CD4-positive, alpha-beta memory T cell (primary cell): ENCODE data around the gene IL1RL2. TPM values are rescaled to one million over a fixed set of nuclear protein-coding genes. Genes with fewer than 3 reads are reported as not detected.

Experiments
- CTCF ChIA-PET: fragments of 350-600 bp; sonication (Branson Sonifier 250); formaldehyde crosslinking; loops from one replicate; lab custom pipeline; 2021; ENCODE audit warnings: inconsistent platforms; ENCODE audit not compliant: partially characterized antibody; lab: Charles Lee
- POLR2A ChIA-PET: fragments of 350-600 bp; sonication (Branson Sonifier 250); formaldehyde crosslinking; loops from one replicate; lab custom pipeline; 2021; ENCODE audit not compliant: partially characterized antibody; lab: Charles Lee
- DNase-seq, 5 donors: peaks; one replicate each; pipeline versions ENCODE4 v3.0.0 to v3.0.0-alpha.2; 2020 to 2022; ENCODE audit warnings: mixed read lengths in 1 of 5
- H3K27ac ChIP-seq: one replicate; pipeline ENCODE4 v1.7.0; 2013; ENCODE audit warnings: low read depth, low read length
- H3K27me3 ChIP-seq: 2 replicates; pipeline ENCODE4 v1.7.0; 2013; ENCODE audit warnings: mild to moderate bottlenecking, low read length, moderate library complexity; ENCODE audit not compliant: insufficient read depth
- H3K36me3 ChIP-seq: 2 replicates; pipeline ENCODE4 v1.7.0; 2013; ENCODE audit warnings: mild to moderate bottlenecking, low read length, moderate library complexity; ENCODE audit not compliant: insufficient read depth
- H3K4me1 ChIP-seq: 2 replicates; pipeline ENCODE4 v1.7.0; 2013; ENCODE audit warnings: mild to moderate bottlenecking, low read length, moderate library complexity; ENCODE audit not compliant: insufficient read depth
- H3K4me3 ChIP-seq, 2 donors: one replicate each; pipeline ENCODE4 v1.7.0; 2013; ENCODE audit warnings: low read length in 2 of 2, mild to moderate bottlenecking in 1 of 2
- H3K9me3 ChIP-seq, 2 donors: one replicate each; pipeline ENCODE4 v1.7.0; 2013; ENCODE audit warnings: low read length in 2 of 2, control low read depth in 1 of 2; ENCODE audit not compliant: control insufficient read depth in 1 of 2
- H3K27ac Mint-ChIP-seq, 7 donors: one replicate each; pipeline ENCODE4 v1.8.0; 2020 to 2021; ENCODE audit warnings: mixed read lengths in 7 of 7, mild to moderate bottlenecking in 6 of 7, inconsistent platforms in 3 of 7, moderate library complexity in 3 of 7
- H3K27me3 Mint-ChIP-seq, 2 donors: one replicate each; pipeline ENCODE4 v1.8.0; 2020 to 2021; ENCODE audit warnings: mixed read lengths in 2 of 2
- H3K36me3 Mint-ChIP-seq, 2 donors: one replicate each; pipeline ENCODE4 v1.8.0; 2020 to 2021; ENCODE audit warnings: mixed read lengths in 2 of 2, inconsistent platforms in 1 of 2, mild to moderate bottlenecking in 1 of 2
- H3K4me1 Mint-ChIP-seq, 4 donors: one replicate each; pipeline ENCODE4 v1.8.0; 2020 to 2021; ENCODE audit warnings: mixed read lengths in 4 of 4, mild to moderate bottlenecking in 1 of 4
- H3K4me3 Mint-ChIP-seq, 8 donors: one replicate each; pipeline ENCODE4 v1.8.0; 2020 to 2021; ENCODE audit warnings: mixed read lengths in 8 of 8, mild to moderate bottlenecking in 7 of 8, moderate library complexity in 6 of 8, inconsistent platforms in 3 of 8
- H3K9me3 Mint-ChIP-seq, 8 donors: one replicate each; pipeline ENCODE4 v1.8.0; 2020 to 2021; ENCODE audit warnings: mixed read lengths in 8 of 8, mild to moderate bottlenecking in 5 of 8, inconsistent platforms in 3 of 8, moderate library complexity in 1 of 8
- intact Hi-C: fragments of 100-400 bp; cut with micrococcal nuclease; formaldehyde crosslinking; loops from one replicate; pipeline ENCODE4 v1.15.1; 2023
- polyA plus RNA-seq, 2 donors: library from polyadenylated mRNA; unstranded; fragments of 300-500 nt; fragmentation: Illumina TruSeq; gene quantifications; one replicate each; pipeline ENCODE4 v1.2.3, GENCODE V29; 2021
- total RNA-seq, 2 experiments: library from RNA; stranded (reverse); gene quantifications; one replicate each; pipeline ENCODE4 v1.2.3, GENCODE V29; 2021

Gene IL1RL2
- total and polyA plus RNA-seq, 4 experiments from 2014 or later, result 0.23 TPM; not detected in 3

DNA sequence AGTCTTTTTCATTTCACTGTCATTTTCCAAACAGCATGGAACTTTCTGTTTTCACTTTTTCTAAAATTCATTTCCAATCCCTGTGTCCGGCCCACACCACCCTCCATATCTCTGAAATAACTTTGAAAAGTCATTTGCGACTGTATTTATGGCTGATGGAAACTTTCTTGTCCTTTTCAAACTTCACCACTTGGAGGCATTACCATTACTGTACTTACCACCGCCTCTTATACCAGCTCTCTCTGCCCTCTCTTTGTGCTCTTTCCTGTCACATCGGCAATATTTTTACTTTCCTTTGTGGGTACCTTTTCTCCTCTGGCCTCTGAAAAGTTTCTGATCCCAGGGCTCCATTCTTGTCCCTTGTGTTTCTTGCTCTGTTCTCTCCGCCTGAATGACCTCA, 85.0 kb downstream of the IL1RL2 start:
- Mint-ChIP-seq H3K9me3 (peaks cover 0 to 2% (median 0%) of the 10 kb centered on the region in 8 donors), H3K27ac (peak overlapping the region in 4 of 7 donors; percentile 6 to 79 (median 48)), H3K36me3 (peaks cover 0 to 3% of the 10 kb centered on the region in 2 donors), H3K4me3 (peak overlapping the region in 4 of 8 donors; percentile 6 to 30 (median 17)), H3K4me1 (peaks cover 10 to 23% (median 14%) of the 10 kb centered on the region in 4 donors), H3K27me3 (peaks cover 0 to 8% of the 10 kb centered on the region in 2 donors)
- H3K27ac ChIP-seq, result no peak overlapping the region
- no peaks in the 10 kb centered on the region for H3K9me3 ChIP-seq
- H3K36me3 ChIP-seq, result no peaks in the 10 kb centered on the region
- peaks cover 18% of the 10 kb centered on the region for H3K4me1 ChIP-seq
- ChIA-PET POLR2A (no interaction called here), CTCF (interaction anchor here (0.8 to 1.3 kb wide), 3 partner anchors 12 to 172 kb away, joined by 3 to 5 read pairs (median 5); no protein-coding TSS in a partner anchor)
- intact Hi-C loops, result loop anchor here (1.0 kb wide), 1 partner anchor 171 kb away; no protein-coding TSS in a partner anchor
- H3K27me3 ChIP-seq, result no peaks in the 10 kb centered on the region
- H3K4me3 ChIP-seq, result no peak overlapping the region
- peak in 3 of 5 donors; percentile 15 to 24 (median 21) for DNase-seq

DNA sequence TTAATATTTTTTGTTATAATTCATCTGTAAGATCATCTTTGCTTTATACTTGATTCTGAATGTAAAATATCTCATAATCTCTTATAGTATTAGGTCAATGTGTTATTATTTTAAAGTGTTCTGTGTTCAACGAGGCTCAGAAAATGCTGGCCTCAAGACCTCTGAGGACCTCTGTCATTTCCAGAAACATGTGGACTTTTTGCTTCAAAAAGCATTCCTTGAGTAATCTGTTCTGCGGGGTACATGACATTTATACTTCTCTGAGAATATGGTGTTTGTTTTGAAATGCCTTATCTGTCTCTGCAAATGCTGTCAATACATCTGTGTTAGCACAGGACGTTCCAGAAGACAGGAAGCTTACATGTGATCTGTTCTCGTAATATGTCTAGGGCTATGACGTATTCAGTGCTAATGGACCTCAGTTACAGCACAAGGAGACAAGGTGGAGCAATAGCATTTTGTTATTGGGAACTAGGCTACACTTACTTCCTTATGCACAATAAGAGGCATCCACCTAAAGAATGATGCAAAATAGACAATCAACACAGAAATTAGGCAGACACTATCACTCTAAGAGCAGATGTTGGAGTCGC, 86.9 kb downstream of the IL1RL2 start:
- Mint-ChIP-seq H3K9me3 (peaks cover 0 to 2% (median 0%) of the 10 kb centered on the region in 8 donors), H3K4me1 (peaks cover 14 to 42% (median 23%) of the 10 kb centered on the region in 4 donors), H3K4me3 (no peak overlapping the region), H3K27ac (no peak overlapping the region), H3K27me3 (peaks cover 0 to 8% of the 10 kb centered on the region in 2 donors), H3K36me3 (peaks cover 0 to 3% of the 10 kb centered on the region in 2 donors)
- H3K4me3 ChIP-seq, result no peak overlapping the region
- peaks cover 24% of the 10 kb centered on the region for H3K4me1 ChIP-seq
- H3K27ac ChIP-seq, result no peak overlapping the region
- POLR2A ChIA-PET, result interaction anchor here (0.5 kb wide), 1 partner anchor 8 kb away, joined by 3 read pairs; no protein-coding TSS in a partner anchor
- no peak for DNase-seq
- H3K36me3 ChIP-seq, result no peaks in the 10 kb centered on the region
- intact Hi-C loops, result no loop called here
- no peaks in the 10 kb centered on the region for H3K27me3 ChIP-seq
- CTCF ChIA-PET, result interaction anchor here (0.9 to 1.5 kb wide), 2 partner anchors 23 to 253 kb away, joined by 3 read pairs; no protein-coding TSS in a partner anchor
- H3K9me3 ChIP-seq, result no peaks in the 10 kb centered on the region

DNA sequence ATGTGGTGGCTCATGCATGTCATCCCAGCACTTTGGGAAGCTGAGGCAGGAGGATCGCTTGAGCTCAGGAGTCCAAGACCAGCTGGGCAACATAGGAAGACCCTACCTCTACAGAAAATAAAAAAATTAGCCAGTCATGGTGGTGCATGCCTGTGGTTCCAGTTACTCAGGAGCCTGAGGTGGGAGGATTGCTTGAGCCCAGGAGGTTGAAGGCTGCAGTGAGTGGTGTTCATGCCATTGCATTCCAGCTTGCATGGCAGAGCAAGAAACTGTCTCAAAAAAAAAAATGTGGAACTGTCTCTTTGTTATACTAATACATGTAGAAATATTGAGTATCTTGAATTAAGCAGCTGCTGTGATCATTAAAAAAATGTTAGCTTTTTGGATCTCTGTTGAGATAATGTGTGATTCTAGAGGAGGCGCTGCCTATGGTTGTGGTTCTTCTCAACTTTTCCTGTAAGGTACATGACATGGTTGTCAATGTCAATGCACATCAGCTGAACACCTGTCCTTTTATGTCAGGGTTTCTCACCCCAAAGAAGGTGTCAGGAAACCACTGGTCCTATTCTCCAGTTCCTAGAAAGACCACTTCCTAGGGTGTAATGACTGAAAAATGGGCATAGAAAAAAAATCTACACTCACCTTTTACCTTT, 89.9 kb downstream of the IL1RL2 start:
- CTCF ChIA-PET, result interaction anchor here (0.7 to 1.4 kb wide), 3 partner anchors 9 to 168 kb away, joined by 3 read pairs; no protein-coding TSS in a partner anchor
- no peaks in the 10 kb centered on the region for H3K27me3 ChIP-seq
- intact Hi-C loops, result no loop called here
- peaks cover 0 to 2% (median 0%) of the 10 kb centered on the region in 8 donors for H3K9me3 Mint-ChIP-seq
- POLR2A ChIA-PET, result no interaction called here
- no peaks in the 10 kb centered on the region for H3K9me3 ChIP-seq
- peaks cover 0 to 3% of the 10 kb centered on the region in 2 donors for H3K27me3 Mint-ChIP-seq
- no peaks in the 10 kb centered on the region for H3K36me3 ChIP-seq
- H3K4me1 ChIP-seq, result peaks cover 22% of the 10 kb centered on the region
- H3K36me3 Mint-ChIP-seq, result no peaks in the 10 kb centered on the region
- H3K27ac ChIP-seq, result no peak overlapping the region
- no peak for DNase-seq
- H3K4me3 ChIP-seq, result no peak overlapping the region
- peak overlapping the region in 4 of 8 donors; percentile 13 to 61 (median 25) for H3K4me3 Mint-ChIP-seq
- no peak overlapping the region for H3K27ac Mint-ChIP-seq
- peaks cover 13 to 42% (median 22%) of the 10 kb centered on the region in 4 donors for H3K4me1 Mint-ChIP-seq

GRCh38 chr2:102277202-102277700, 90.4 kb downstream of the IL1RL2 start:
- peaks cover 17% of the 10 kb centered on the region for H3K4me1 ChIP-seq
- Mint-ChIP-seq H3K36me3 (no peaks in the 10 kb centered on the region), H3K4me3 (peak overlapping the region in 1 of 8 donors; percentile 37), H3K4me1 (peaks cover 8 to 36% (median 17%) of the 10 kb centered on the region in 4 donors), H3K9me3 (peaks cover 0 to 2% (median 0%) of the 10 kb centered on the region in 8 donors), H3K27ac (no peak overlapping the region), H3K27me3 (peaks cover 0 to 3% of the 10 kb centered on the region in 2 donors)
- no peaks in the 10 kb centered on the region for H3K9me3 ChIP-seq
- no peak overlapping the region for H3K4me3 ChIP-seq
- H3K36me3 ChIP-seq, result no peaks in the 10 kb centered on the region
- POLR2A ChIA-PET, result no interaction called here
- DNase-seq, result no peak
- CTCF ChIA-PET, result interaction anchor here (1.2 to 1.4 kb wide), 2 partner anchors 14 to 167 kb away, joined by 3 read pairs; no protein-coding TSS in a partner anchor
- H3K27me3 ChIP-seq, result no peaks in the 10 kb centered on the region
- H3K27ac ChIP-seq, result no peak overlapping the region
- intact Hi-C loops, result no loop called here

DNA sequence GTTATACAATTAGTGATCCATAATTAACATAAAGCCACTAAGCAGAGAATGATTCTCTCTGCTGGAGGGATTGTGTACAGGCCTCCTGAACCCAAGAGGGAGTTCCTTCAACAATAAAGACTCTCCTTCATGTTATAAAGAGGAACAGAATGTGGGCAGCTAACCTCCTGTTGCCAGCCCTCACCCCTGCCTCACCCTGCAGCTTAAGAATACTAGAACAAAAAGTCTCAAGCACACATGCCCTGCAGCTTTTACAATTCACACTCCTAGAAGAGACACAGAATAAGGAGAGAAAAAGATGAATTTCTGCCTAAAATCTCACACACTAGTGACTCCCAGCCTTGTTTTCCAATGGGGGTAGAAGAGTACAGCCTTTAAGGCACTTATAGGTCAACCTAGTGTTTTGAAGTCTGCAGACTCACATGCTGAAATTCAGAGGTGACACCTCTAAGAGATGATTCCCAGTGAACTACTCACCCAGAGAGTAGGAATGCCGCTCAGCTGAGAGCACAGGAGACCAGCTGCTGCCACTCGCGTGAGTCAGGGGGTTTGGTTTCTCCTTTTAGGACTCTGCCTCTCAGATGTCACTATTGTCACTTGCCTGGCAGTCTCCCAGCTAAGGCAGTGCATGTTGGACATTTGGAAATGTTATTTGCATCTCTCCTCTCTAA, 92.0 kb downstream of the IL1RL2 start:
- H3K4me3 Mint-ChIP-seq, result no peak overlapping the region
- H3K4me1 Mint-ChIP-seq, result peaks cover 8 to 34% (median 17%) of the 10 kb centered on the region in 4 donors
- H3K4me3 ChIP-seq, result no peak overlapping the region
- ChIA-PET CTCF (interaction anchor here (1.1 to 1.2 kb wide), 3 partner anchors 30 to 165 kb away, joined by 3 to 4 read pairs (median 4); no protein-coding TSS in a partner anchor), POLR2A (no interaction called here)
- no peaks in the 10 kb centered on the region for H3K36me3 ChIP-seq
- H3K27ac Mint-ChIP-seq, result no peak overlapping the region
- peaks cover 0 to 2% (median 0%) of the 10 kb centered on the region in 8 donors for H3K9me3 Mint-ChIP-seq
- no peaks in the 10 kb centered on the region for H3K36me3 Mint-ChIP-seq
- intact Hi-C loops, result no loop called here
- H3K9me3 ChIP-seq, result no peaks in the 10 kb centered on the region
- no peaks in the 10 kb centered on the region for H3K27me3 ChIP-seq
- H3K4me1 ChIP-seq, result peaks cover 17% of the 10 kb centered on the region
- H3K27me3 Mint-ChIP-seq, result no peaks in the 10 kb centered on the region
- H3K27ac ChIP-seq, result no peak overlapping the region
- DNase-seq, result no peak

DNA sequence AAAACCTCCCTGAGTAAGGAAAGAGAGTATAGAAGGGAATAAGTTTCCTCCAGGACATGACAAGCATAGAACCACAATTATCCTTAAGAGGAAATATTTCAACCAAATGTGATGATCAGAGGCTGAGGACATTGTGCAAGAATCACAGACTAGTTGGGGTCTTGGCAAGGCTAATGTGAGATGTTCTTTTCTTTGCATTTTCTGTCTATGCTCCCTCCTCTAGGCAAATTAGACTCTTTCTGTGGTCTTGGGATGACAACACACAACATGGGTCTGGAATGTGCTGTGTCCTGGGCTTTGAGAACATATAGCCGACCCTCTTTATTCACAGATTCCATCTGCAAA, 92.5 kb downstream of the IL1RL2 start:
- H3K27me3 ChIP-seq, result no peaks in the 10 kb centered on the region
- ChIA-PET CTCF (interaction anchor here (1.1 kb wide), 1 partner anchor 29 kb away, joined by 4 read pairs; no protein-coding TSS in a partner anchor), POLR2A (no interaction called here)
- no peaks in the 10 kb centered on the region for H3K36me3 Mint-ChIP-seq
- no peak overlapping the region for H3K4me3 Mint-ChIP-seq
- intact Hi-C loops, result no loop called here
- H3K4me1 Mint-ChIP-seq, result peaks cover 8 to 32% (median 17%) of the 10 kb centered on the region in 4 donors
- H3K9me3 ChIP-seq, result no peaks in the 10 kb centered on the region
- H3K4me1 ChIP-seq, result peaks cover 17% of the 10 kb centered on the region
- H3K9me3 Mint-ChIP-seq, result peaks cover 0 to 2% (median 0%) of the 10 kb centered on the region in 8 donors
- H3K27me3 Mint-ChIP-seq, result no peaks in the 10 kb centered on the region
- no peak overlapping the region for H3K27ac Mint-ChIP-seq
- DNase-seq, result no peak
- H3K27ac ChIP-seq, result no peak overlapping the region
- H3K36me3 ChIP-seq, result no peaks in the 10 kb centered on the region
- no peak overlapping the region for H3K4me3 ChIP-seq
